NB4 (cell line): ENCODE measurements around the gene SYNPO2L.
"Not testable (repeated sequence)": the region's sequence is repeated elsewhere in the genome, so short reads cannot be mapped to it uniquely, and the experiment has no call there.

Experiments used
- CTCF ChIP-seq: IDR thresholded peaks from one replicate; pipeline ENCODE4 v1.5.1; 2012; ENCODE audit warnings: low read depth, low read length
- POLR2A ChIP-seq: IDR thresholded peaks from 2 replicates; pipeline ENCODE4 v1.6.1; 2011; ENCODE audit warnings: mild to moderate bottlenecking; ENCODE audit not compliant: insufficient read length; ENCODE audit errors: extremely low read depth

GRCh38 chr10:73664156-73665040 is 8.6 kb upstream of the SYNPO2L start:
- not testable (repeated sequence) for TF ChIP-seq CTCF, POLR2A
